Activated CD8-positive, alpha-beta memory T cell treated with anti-CD3 and anti-CD28 coated beads for 48 hours (primary cell): ENCODE results near the gene GPR85.
"Not testable (repeated sequence)": the region's sequence is repeated elsewhere in the genome, so short reads cannot be mapped to it uniquely, and the experiment has no call there.

Source experiments
- DNase-seq, 3 experiments: peaks; one replicate each; pipeline ENCODE4 v3.0.0-alpha.2; 2020; ENCODE audit warnings: low read depth in 2 of 3, low spot score in 2 of 3

GPR85 gene

GRCh38 chr7:113086431-113086888 lies at the start of gene GPR85:
GPR85 (minus strand) TSS chr7:113086827; CDS start chr7:113084721, 2,106 bp downstream.
- DNase-seq = no peak

- no peak for DNase-seq
Observed at GRCh38 chr7:113134025-113134424, 47.4 kb upstream of the GPR85 start.

- no peak for DNase-seq
Observed at GRCh38 chr7:113131367-113131766, 44.7 kb upstream of the GPR85 start.

- DNase-seq = no peak
Observed at GRCh38 chr7:113128031-113128430, 41.4 kb upstream of the GPR85 start.

GRCh38 chr7:113125728-113126127 lies 39.1 kb upstream of the GPR85 start:
- DNase-seq = no peak

- no peak for DNase-seq
Observed at GRCh38 chr7:113122744-113123143, 36.1 kb upstream of the GPR85 start.

- no peak for DNase-seq
Observed at GRCh38 chr7:113120647-113121046, 34.0 kb upstream of the GPR85 start.

GRCh38 chr7:113119429-113119828 lies 32.8 kb upstream of the GPR85 start:
- DNase-seq = no peak

- DNase-seq = peak; percentile 50 to 71 (median 68)
Observed at GRCh38 chr7:113118074-113118959, 31.7 kb upstream of the GPR85 start, which contains the start of gene SMIM30. SMIM30 (minus strand) TSS chr7:113118554; CDS start chr7:113117578, 976 bp downstream.

- DNase-seq = not testable (repeated sequence)
Observed at GRCh38 chr7:113117374-113117774, 30.7 kb upstream of the GPR85 start.

GRCh38 chr7:113113912-113114311 lies 27.3 kb upstream of the GPR85 start:
- DNase-seq = no peak

GRCh38 chr7:113109718-113110117 lies 23.1 kb upstream of the GPR85 start:
- DNase-seq = no peak

GRCh38 chr7:113100121-113100603 lies 13.5 kb upstream of the GPR85 start:
- DNase-seq = no peak

- no peak for DNase-seq
Observed at GRCh38 chr7:113099284-113099919, 12.8 kb upstream of the GPR85 start.

GRCh38 chr7:113094517-113095249 lies 8.1 kb upstream of the GPR85 start:
- no peak for DNase-seq

GRCh38 chr7:113093561-113093960 lies 6.9 kb upstream of the GPR85 start:
- no peak for DNase-seq

GRCh38 chr7:113092762-113093161 lies 6.1 kb upstream of the GPR85 start:
- no peak for DNase-seq

- DNase-seq = no peak
Observed at GRCh38 chr7:113087071-113087998, 708 bp upstream of the GPR85 start.

GRCh38 chr7:113085781-113086390 lies 741 bp downstream of the GPR85 start:
- DNase-seq = no peak
